HG02981 (cell line): ENCODE measurements around the gene ALCAM.
"Not testable (repeated sequence)": the region's sequence is repeated elsewhere in the genome, so short reads cannot be mapped to it uniquely, and the experiment has no call there.

Experiments used
- ATAC-seq: cut with Tn5 transposase; IDR thresholded peaks from one replicate; pipeline ENCODE4 v1.9.1; 2021; ENCODE audit warnings: mild to moderate bottlenecking, moderate library complexity; ENCODE audit not compliant: unreplicated experiment

Gene ALCAM

DNA sequence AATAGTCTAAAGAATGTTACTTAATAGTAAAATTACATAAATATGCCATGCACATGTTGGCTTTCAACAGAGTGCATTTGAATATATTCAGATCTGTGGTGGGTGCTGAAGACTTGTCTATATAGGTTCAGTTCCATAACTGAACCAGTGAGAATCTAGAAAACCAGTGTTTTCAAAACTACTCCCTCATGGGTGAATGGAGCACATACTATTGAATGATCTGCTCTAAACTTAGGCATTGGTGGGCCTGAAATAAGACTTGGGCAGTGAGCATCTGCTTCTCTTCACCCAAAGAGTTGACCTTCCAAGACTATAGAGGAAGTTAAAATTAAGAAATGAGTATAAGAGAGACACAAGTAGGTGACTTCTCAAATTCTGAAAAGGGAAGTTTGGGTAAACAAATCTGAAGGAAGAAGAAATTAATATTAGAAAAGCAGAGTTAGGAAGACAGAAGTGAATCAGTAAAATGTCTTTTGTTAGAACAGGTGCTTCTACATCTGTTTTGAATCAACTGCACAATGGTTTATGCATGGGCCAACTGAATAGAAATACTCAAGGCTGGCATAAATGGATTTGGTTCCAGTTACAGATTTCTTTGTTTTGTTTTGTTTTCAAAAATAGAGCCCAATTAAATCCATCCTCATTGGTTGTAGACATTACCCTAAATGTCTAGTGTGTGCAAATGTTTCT lies 19.3 kb downstream of the ALCAM start:
- ATAC-seq, result peak; percentile 73

DNA sequence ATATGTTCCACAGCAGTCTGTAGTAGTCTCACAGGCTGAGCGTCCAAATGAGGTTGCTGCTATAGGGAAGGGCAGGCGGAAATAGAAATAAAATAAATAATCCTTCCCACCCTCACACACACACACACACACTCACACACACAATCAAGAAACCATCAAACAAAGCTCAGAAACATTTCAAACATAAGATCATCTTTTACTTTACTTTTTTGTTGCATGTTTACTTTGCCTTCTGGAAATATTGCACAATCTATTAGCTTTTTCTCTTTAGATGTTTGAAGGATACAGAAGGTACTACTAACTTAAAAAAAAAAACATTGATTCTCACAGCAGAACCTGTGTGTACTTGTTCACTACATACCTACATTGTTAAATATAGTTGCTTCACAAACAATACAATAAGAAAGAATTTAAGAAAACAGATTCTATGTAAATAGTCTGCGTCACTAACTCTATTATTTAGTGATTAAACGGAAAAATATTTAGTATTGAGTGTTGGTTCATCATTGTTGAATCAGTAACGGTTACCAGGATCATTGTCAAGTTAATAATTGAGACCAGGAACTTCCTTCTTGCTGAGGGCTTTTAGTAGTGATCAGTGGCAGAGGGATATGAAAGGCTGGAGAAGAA lies 20.5 kb downstream of the ALCAM start:
- ATAC-seq, result no peak

DNA sequence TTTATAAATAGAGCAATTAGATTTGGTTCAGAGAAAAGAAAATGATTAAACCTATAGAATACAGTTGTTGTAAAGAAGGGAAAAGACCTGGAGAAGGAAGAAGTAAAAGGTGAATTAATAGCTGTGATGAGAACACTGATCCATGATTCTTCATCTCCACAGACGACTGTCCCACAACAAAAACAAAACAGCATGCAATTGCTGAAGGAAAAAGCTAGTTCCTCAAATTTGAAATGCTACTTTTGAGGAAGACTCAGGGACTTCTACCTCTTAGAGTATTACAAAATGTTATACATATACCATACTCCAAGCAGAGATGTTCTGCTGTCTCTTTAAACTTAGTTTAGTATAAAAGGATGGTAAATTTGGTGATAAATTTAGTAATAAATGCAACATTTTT lies 21.5 kb downstream of the ALCAM start:
- ATAC-seq, result no peak

DNA sequence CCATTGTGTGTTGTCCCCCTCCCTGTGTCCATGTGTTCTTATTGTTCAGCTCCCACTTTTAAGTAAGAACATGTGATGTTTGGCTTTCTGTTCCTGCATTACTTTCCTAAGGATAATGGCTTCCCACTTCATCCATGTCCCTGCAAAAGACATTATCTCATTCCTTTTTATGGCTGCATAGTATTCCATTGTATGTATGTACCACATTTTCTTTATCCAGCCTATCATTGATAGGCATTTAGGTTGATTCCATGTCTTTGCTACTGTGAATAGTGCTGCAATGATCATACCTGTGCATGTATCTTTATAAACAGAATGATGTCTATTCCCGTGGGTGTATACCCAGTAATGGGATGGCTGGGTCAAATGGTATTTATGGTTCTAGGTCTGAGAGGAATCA lies 23.1 kb downstream of the ALCAM start:
- not testable (repeated sequence) for ATAC-seq

DNA sequence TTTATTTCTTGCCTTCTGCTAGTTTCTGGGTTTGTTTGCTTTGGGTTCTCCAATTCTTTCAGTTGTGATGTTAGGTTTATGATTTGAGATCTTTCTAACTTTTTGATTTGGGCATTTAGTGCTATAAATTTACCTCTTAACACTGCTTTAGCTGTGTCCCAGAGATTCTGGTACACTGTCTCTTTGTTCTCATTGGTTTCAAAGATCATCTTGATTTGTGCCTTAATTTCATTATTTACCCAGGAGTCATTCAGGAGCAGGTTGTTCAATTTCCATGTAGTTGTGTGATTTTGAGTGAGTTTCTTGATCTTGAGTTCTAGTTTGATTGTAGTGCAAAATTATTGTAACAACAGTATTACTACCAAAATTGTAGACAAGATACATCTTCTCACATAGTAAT lies 25.9 kb downstream of the ALCAM start:
- not testable (repeated sequence) for ATAC-seq

DNA sequence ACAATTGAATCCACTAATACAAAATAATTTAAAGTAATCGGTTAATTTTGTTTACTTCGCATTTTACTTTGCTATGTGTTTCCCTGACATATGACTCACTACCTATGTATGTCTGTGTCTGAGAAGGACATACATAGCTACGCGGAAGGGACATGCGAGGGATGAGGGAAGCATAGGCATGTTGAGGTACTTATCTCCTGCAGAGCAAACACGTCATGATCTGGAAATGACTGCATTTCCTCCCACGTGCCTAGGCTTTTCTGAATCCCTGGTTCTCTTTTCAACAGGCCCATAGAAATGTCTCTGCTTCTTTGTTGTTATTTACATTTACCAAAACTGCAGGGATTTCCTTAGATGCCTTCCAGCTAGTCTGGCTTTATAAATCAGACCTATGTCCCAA lies 27.5 kb downstream of the ALCAM start:
- no peak for ATAC-seq

DNA sequence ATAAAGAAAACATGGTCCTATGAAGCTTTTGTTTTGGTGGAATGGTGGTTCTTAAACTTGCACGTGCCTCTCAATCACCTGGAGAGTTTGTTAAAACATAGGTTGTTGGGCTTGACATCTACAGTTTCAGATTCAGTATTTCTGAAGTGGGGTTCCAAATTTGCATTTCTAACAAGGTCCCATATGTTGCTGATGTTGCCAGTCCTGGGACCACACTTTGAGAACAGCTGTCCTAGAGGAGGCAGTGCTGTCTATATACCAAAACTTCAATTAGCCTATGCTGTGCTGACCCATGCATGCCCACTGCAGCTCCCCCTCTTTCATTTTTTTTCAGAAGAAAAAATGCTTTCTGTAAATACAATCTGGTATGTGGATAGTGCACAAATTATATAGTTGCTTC lies 31.3 kb downstream of the ALCAM start:
- ATAC-seq, result no peak

DNA sequence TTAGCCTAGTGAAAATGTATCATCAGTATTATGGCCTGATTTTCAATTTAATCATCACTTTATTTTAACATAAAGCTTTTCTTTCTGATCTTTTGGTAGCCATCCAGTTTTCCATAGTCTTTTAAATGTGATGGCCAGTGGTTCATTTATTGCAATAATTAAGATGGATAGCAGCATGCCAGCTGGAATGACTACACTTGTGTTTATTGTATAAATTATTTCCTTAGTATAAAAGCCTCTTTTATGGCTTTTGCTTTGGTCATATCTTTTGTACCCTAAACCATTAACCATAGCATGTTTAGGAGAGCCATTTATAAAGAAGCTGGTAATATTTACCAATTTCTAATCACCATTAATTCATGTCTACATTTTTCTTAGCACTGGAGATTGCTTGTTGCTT lies 31.7 kb downstream of the ALCAM start:
- ATAC-seq, result no peak

DNA sequence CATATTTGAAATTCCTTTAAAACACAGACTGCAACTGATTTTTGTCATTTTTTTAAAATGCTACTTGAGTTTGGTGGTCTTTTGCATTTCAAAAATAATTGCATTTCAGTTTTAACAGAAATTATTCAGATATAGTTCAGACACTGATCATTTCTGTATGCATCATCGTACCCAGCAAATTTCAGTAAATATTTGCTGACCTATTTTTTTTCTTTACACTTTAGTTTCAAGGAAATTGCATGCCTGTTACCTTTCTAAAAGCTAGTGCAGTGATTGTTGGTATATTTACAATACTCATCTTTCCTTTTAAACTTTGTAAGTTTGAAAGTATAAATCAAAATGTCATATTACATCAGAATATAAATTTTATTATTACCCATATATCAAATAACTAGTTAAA lies 32.4 kb downstream of the ALCAM start:
- ATAC-seq, result no peak

DNA sequence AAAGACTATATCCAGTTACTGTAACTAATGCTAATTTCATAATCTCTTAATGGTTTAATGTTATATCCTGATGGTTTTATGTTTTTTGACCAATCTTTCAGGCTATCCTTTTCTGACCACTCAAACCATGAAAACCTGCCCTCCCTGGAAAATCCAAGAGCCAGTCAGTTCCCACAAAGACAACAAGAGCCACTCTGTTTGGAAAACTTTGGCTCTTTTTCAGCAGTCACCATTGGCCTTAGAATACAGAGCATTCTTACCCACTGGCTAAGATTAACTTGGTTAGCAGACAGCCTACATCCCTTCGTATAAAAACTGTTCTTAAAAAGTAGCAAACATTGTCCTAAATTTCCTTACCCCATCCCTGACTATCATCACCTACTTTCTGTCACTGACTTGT lies 32.9 kb downstream of the ALCAM start:
- no peak for ATAC-seq

DNA sequence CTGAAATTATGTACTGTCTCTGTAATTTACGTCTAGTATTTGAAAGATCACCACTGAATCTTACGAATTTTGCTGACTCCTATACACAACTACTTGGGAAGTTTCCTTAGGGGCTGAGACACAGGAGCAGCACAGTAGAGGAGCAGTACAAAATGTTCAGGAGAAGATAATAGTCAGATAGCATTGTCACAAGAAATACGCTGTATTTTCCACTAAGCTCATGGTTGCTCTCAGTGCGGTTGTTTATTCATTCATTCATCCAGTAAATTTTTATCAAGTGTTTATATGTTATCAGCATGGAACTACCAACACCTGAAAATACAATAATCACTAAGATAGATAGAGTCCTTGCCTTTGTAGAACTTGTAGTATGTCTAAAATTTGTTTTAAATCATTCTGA lies 34.5 kb downstream of the ALCAM start:
- ATAC-seq, result no peak

DNA sequence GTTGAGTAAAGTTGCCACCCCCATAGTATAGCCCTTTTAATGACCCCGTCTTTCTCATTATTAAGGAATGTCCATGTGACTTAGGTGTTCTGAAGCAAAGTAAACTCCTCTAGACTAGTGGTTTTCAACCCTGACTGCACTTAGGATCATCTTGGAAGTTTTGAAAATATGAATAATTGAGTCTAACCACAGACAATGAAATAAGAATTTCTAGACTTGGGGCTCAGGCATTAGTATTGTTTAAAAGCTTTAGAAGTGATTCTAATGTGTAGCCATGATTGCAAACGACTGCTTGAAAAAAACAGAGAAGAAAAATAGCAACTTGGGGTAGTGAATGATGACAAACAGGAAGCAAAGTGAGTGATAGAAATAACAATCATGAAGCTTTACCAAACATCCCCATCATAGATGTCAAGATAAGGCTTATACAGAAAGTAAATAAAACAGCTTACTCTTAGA lies 35.0 kb downstream of the ALCAM start:
- no peak for ATAC-seq

DNA sequence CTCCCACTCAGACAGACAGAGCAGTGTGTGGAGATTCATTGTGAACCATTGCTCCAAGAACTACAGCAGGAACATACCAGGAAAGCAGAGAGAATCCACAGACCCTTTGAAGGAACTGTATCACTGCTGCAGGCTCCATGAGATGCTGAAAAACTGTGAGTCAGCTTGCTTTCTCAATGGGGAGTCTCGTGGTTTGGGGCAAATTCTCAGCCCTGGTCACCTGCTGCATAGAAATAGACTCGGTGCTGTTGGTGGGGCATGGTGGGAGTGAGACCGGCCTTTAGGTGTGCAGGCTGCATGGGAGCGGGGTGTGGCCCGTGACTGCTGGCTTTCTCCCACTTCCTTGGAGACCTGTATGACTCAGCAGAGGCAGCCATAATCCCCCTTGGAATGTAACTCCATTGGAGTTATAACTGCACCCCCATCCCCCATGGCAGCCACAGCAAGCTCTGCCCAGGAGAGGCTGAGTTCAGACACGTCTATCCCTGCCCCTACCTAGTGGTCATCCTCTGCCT lies 35.6 kb downstream of the ALCAM start:
- ATAC-seq, result no peak

DNA sequence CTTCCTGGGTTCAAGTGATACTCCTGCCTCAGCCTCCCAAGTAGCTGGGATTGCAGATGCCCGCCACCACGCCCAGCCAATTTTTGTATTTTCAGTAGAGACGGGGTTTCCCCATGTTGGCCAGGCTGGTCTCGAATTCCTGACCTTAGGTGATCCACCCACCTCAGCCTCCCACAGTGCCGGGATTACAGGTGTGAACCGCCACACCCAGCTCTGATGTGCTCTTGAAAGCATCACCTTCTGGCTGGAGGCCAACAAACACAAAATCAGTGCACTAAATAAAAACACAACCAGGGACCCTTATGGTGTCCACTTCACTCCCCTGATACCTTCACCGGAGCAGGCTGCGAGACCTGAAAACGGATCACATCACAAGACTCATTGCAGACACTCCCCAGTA lies 36.3 kb downstream of the ALCAM start:
- not testable (repeated sequence) for ATAC-seq

DNA sequence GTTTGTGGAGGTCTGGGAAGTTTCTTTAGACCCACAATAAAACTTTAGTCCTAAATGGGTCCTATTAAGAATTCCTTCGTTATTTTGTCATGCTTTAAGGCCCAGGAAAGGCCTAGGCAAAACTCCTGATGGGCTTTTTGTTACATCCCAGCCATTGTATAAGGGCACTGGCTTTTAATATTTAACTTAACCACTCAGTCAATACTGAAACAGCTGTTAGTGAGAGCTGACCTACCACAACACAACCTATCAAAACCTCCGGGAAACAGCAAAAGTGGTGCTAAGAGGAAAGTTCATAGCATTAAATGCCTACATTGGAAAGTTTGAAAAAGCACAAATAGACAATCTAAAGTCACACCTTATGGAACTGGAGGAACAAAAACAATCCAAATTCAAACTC lies 39.6 kb downstream of the ALCAM start:
- no peak for ATAC-seq

DNA sequence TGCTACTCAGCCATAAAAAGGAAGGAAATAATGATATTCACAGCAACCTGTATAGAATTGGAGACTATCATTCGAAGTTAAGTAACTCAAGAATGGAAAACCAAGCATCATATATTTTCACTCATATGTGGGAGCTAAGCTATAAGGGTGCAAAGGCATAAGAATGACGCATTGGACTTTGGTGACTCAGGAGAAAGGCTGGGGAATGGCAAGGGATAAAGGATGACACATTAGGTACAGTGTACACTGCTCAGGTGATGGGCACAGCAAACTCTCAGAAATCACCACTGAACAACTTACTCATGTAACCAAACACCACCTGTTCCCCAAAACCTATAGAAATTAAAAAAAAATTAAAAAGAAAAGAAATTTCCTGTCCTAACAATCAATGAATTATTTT lies 42.7 kb downstream of the ALCAM start:
- no peak for ATAC-seq

DNA sequence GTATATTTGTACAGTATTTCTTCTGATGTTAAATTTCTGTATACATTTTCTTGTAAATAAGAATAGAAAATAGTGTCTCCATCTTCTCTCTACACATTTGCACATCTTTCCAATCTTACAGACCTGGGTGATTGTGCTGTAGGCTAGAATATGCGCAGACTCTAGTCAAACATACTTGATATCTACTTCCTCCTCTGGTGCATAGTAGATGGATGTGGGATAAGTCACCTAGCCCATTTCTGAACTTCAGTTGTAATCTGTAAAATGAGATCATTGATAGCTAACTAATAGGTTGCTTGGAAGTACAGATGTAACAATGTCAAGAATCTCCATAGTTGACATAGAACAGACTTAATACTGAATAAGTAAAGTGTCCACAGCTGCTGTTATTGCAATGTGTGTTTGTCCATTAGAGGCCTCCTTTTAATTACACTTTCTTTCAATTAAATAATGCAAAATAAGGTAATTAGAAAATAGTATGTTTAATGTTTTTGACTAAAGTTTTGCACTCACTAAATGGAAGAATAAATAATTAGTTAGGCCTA lies 46.7 kb downstream of the ALCAM start:
- ATAC-seq, result no peak

DNA sequence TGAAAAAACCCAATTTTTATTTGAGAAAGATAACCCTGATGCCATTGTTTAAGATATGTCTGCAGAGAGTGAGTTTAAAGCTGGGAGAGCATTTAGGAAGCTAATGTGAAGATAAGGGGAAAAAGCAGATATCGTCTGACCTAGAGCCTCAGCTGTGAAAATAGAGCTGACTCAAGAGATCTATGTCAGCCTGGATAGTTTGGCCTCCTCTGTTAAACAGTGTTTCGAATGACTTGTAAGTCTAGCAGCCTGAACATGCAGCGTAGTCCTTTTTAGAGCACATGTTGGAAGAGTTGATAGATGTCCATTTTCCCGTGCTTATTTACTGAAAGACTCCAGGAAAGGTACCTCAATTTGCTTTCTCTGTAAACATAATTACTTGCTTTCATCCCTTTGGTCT lies 48.1 kb downstream of the ALCAM start:
- ATAC-seq, result no peak

DNA sequence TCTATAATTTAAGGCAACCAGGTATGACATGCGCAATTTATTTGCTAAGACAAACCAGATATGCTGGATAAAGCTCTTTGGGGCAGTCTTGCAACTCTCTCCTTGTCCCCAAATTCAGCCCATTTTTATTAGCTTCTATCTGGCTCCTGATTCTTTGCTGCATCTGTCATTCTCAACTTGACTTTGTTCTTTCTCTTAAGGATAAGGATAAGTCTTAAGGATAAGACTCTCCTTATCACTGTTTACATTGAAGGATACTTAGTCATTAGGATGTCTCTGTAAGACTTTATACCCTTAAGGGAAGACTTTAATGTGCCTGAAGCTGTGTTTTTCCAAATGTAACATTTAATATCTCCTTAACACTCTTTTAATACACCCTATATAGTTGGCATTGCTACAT lies 49.2 kb downstream of the ALCAM start:
- no peak for ATAC-seq

DNA sequence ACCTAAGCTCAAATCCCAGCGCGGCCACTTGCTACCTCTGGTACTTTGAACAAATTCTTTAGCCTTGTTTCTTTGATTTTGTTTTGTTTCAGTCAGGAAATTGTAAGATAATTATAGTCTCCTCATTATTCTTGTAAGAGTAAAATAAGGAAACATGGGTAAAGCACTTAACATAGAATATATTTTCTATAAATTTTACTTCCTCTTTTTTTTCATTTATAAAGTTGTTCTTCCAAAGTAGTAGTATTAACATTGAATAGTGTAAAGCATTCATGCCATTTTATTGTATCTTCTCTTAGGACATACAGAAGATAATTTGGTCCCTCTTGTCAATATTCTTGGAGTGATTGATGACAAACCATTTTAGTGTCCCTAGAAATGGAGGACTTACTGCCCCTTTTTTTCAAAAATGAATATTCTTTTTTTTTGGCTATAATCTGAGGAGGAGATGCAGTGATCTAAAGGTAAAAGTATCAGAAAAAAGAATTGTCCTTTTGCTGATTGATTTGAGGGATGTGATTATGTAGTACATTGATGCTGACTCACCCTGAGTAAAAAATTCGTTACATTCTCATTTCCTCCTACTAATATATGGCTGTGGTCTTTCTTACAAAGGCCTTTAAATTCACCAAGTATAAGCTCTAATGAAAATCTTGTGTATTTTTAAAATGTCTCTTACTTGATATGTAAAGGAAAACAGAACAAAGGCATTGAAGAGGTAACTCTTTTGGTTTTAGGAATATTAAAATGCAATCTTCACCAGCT lies 51.0 kb downstream of the ALCAM start:
- ATAC-seq, result no peak

DNA sequence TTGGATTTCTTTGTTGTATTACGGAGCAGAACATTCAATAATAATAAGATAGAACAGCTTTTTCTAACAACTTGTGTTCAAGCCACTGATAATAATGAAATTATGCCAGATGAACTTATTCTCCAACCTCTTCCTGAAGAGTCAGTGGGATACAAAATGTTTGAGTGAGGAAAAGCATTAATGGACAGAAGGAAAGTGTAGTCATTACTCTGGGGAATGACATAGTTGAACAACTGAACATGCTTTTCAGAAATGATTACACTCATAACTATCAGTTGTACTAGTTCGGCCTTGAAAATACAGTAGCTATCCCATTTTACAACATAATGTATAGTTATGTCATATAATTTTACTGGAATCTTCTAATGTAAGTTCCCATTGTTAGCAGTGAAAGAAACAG lies 55.9 kb downstream of the ALCAM start:
- ATAC-seq, result no peak

DNA sequence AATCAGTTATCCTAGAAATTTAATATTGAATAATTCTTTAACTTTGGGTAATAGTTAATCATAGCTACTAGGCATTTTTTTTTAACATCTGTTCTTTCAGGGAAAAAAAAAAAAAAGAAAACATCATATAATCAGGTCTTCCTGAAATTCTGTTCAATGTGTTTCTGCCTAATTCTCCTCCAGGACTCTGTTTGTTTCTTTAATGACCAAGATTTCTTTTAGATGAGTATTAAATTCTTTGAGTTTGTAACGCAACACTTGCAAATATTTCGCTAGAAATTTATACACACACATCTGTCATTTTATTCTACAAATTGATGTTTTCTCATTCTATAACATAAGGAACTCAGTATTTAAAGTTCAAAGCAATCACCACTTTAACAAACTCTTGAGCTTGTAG lies 56.7 kb downstream of the ALCAM start:
- ATAC-seq, result no peak
